Measurements from ENCODE around the gene PEA15.

PEA15 gene

GRCh38 chr1:160207771-160208556, 2.8 kb downstream of the PEA15 start:
- H3K9me3 ChIP-seq (ENCODE audit: control insufficient read depth, insufficient read depth, low read length) = no peaks in the 10 kb centered on the region
- peaks cover 10% of the 10 kb centered on the region for H3K4me1 ChIP-seq (ENCODE audit: control insufficient read depth, insufficient read depth, low read length)
- DNase-seq (ENCODE audit: low read depth, low spot score) = no peak
- H3K36me3 ChIP-seq (ENCODE audit: control insufficient read depth, insufficient read depth, low read length) = peaks cover 2% of the 10 kb centered on the region
- H3K4me3 ChIP-seq (ENCODE audit: low read length) = no peak overlapping the region
- no peak overlapping the region for H3K27ac ChIP-seq (ENCODE audit: low read length)
- no peaks in the 10 kb centered on the region for H3K27me3 ChIP-seq (ENCODE audit: control insufficient read depth, insufficient read depth, low read length)
- WGBS (ENCODE audit: insufficient coverage, insufficient read length) = no CpG with 5 or more reads among the region's 9 CpGs

- peaks cover 8% of the 10 kb centered on the region for H3K36me3 ChIP-seq (ENCODE audit: control insufficient read depth, insufficient read depth, low read length)
- no peak overlapping the region for H3K27ac ChIP-seq (ENCODE audit: low read length)
- DNase-seq (ENCODE audit: low read depth, low spot score) = no peak
- no peaks in the 10 kb centered on the region for H3K9me3 ChIP-seq (ENCODE audit: control insufficient read depth, insufficient read depth, low read length)
- no peak overlapping the region for H3K4me3 ChIP-seq (ENCODE audit: low read length)
- peaks cover 10% of the 10 kb centered on the region for H3K4me1 ChIP-seq (ENCODE audit: control insufficient read depth, insufficient read depth, low read length)
- H3K27me3 ChIP-seq (ENCODE audit: control insufficient read depth, insufficient read depth, low read length) = no peaks in the 10 kb centered on the region
- no CpG with 5 or more reads among the region's 6 CpGs for WGBS (ENCODE audit: insufficient coverage, insufficient read length)
Measured at GRCh38 chr1:160208557-160209320, 3.6 kb downstream of the PEA15 start.

- H3K4me3 ChIP-seq (ENCODE audit: low read length) = no peak overlapping the region
- H3K36me3 ChIP-seq (ENCODE audit: control insufficient read depth, insufficient read depth, low read length) = peaks cover 14% of the 10 kb centered on the region
- H3K9me3 ChIP-seq (ENCODE audit: control insufficient read depth, insufficient read depth, low read length) = no peaks in the 10 kb centered on the region
- peaks cover 10% of the 10 kb centered on the region for H3K4me1 ChIP-seq (ENCODE audit: control insufficient read depth, insufficient read depth, low read length)
- WGBS (ENCODE audit: insufficient coverage, insufficient read length) = no CpG with 5 or more reads among the region's 7 CpGs
- no peak for DNase-seq (ENCODE audit: low read depth, low spot score)
- no peaks in the 10 kb centered on the region for H3K27me3 ChIP-seq (ENCODE audit: control insufficient read depth, insufficient read depth, low read length)
- H3K27ac ChIP-seq (ENCODE audit: low read length) = no peak overlapping the region
Measured at GRCh38 chr1:160209321-160210046, 4.3 kb downstream of the PEA15 start.

GRCh38 chr1:160210561-160210960, 5.4 kb downstream of the PEA15 start:
- no peak overlapping the region for H3K4me3 ChIP-seq (ENCODE audit: low read length)
- H3K27me3 ChIP-seq (ENCODE audit: control insufficient read depth, insufficient read depth, low read length) = no peaks in the 10 kb centered on the region
- H3K9me3 ChIP-seq (ENCODE audit: control insufficient read depth, insufficient read depth, low read length) = no peaks in the 10 kb centered on the region
- no peak overlapping the region for H3K27ac ChIP-seq (ENCODE audit: low read length)
- H3K36me3 ChIP-seq (ENCODE audit: control insufficient read depth, insufficient read depth, low read length) = peaks cover 14% of the 10 kb centered on the region
- no peak for DNase-seq (ENCODE audit: low read depth, low spot score)
- H3K4me1 ChIP-seq (ENCODE audit: control insufficient read depth, insufficient read depth, low read length) = peaks cover 8% of the 10 kb centered on the region
- WGBS (ENCODE audit: insufficient coverage, insufficient read length) = no CpG with 5 or more reads among the region's 5 CpGs

GRCh38 chr1:160211046-160211790, 6.0 kb downstream of the PEA15 start:
- no peak for DNase-seq (ENCODE audit: low read depth, low spot score)
- Histone ChIP-seq H3K36me3 (ENCODE audit: control insufficient read depth, insufficient read depth, low read length) (peaks cover 17% of the 10 kb centered on the region), H3K9me3 (ENCODE audit: control insufficient read depth, insufficient read depth, low read length) (no peaks in the 10 kb centered on the region), H3K27ac (ENCODE audit: low read length) (no peak overlapping the region), H3K4me3 (ENCODE audit: low read length) (no peak overlapping the region), H3K27me3 (ENCODE audit: control insufficient read depth, insufficient read depth, low read length) (no peaks in the 10 kb centered on the region), H3K4me1 (ENCODE audit: control insufficient read depth, insufficient read depth, low read length) (peaks cover 8% of the 10 kb centered on the region)
- WGBS (ENCODE audit: insufficient coverage, insufficient read length) = no CpG with 5 or more reads among the region's 10 CpGs

- H3K4me3 ChIP-seq (ENCODE audit: low read length) = no peak overlapping the region
- H3K27me3 ChIP-seq (ENCODE audit: control insufficient read depth, insufficient read depth, low read length) = no peaks in the 10 kb centered on the region; the same call in 1 of the 2 replicates
- no peak for DNase-seq (ENCODE audit: low read depth, low spot score)
- no peaks in the 10 kb centered on the region for H3K9me3 ChIP-seq (ENCODE audit: control insufficient read depth, insufficient read depth, low read length)
- WGBS (ENCODE audit: insufficient coverage, insufficient read length) = no CpG with 5 or more reads among the region's 3 CpGs
- H3K4me1 ChIP-seq (ENCODE audit: control insufficient read depth, insufficient read depth, low read length) = peaks cover 2% of the 10 kb centered on the region
- peaks cover 36% of the 10 kb centered on the region for H3K36me3 ChIP-seq (ENCODE audit: control insufficient read depth, insufficient read depth, low read length)
- H3K27ac ChIP-seq (ENCODE audit: low read length) = no peak overlapping the region
Measured at GRCh38 chr1:160214481-160215140, 9.4 kb downstream of the PEA15 start.

GRCh38 chr1:160216301-160216700, 11.1 kb downstream of the PEA15 start:
- no peak for DNase-seq (ENCODE audit: low read depth, low spot score)
- H3K9me3 ChIP-seq (ENCODE audit: control insufficient read depth, insufficient read depth, low read length) = no peaks in the 10 kb centered on the region
- H3K27me3 ChIP-seq (ENCODE audit: control insufficient read depth, insufficient read depth, low read length) = no peaks in the 10 kb centered on the region; the same call in 1 of the 2 replicates
- no peak overlapping the region for H3K27ac ChIP-seq (ENCODE audit: low read length)
- peaks cover 36% of the 10 kb centered on the region for H3K36me3 ChIP-seq (ENCODE audit: control insufficient read depth, insufficient read depth, low read length)
- H3K4me3 ChIP-seq (ENCODE audit: low read length) = no peak overlapping the region
- no peaks in the 10 kb centered on the region for H3K4me1 ChIP-seq (ENCODE audit: control insufficient read depth, insufficient read depth, low read length)

GRCh38 chr1:160217481-160218051, 12.4 kb downstream of the PEA15 start:
- Histone ChIP-seq H3K4me1 (ENCODE audit: control insufficient read depth, insufficient read depth, low read length) (no peaks in the 10 kb centered on the region), H3K27me3 (ENCODE audit: control insufficient read depth, insufficient read depth, low read length) (no peaks in the 10 kb centered on the region; the same call in 1 of the 2 replicates), H3K9me3 (ENCODE audit: control insufficient read depth, insufficient read depth, low read length) (no peaks in the 10 kb centered on the region), H3K27ac (ENCODE audit: low read length) (no peak overlapping the region), H3K4me3 (ENCODE audit: low read length) (no peak overlapping the region), H3K36me3 (ENCODE audit: control insufficient read depth, insufficient read depth, low read length) (peaks cover 36% of the 10 kb centered on the region)
- DNase-seq (ENCODE audit: low read depth, low spot score) = no peak
- no CpG with 5 or more reads among the region's 10 CpGs for WGBS (ENCODE audit: insufficient coverage, insufficient read length)

GRCh38 chr1:160219062-160219929, 14.1 kb downstream of the PEA15 start:
- H3K36me3 ChIP-seq (ENCODE audit: control insufficient read depth, insufficient read depth, low read length) = peaks cover 30% of the 10 kb centered on the region; the same call in 1 of the 2 replicates
- H3K9me3 ChIP-seq (ENCODE audit: control insufficient read depth, insufficient read depth, low read length) = no peaks in the 10 kb centered on the region
- H3K27ac ChIP-seq (ENCODE audit: low read length) = no peak overlapping the region
- no peak overlapping the region for H3K4me3 ChIP-seq (ENCODE audit: low read length)
- no peak for DNase-seq (ENCODE audit: low read depth, low spot score)
- WGBS (ENCODE audit: insufficient coverage, insufficient read length) = no CpG with 5 or more reads among the region's 4 CpGs
- H3K27me3 ChIP-seq (ENCODE audit: control insufficient read depth, insufficient read depth, low read length) = no peaks in the 10 kb centered on the region; the same call in 1 of the 2 replicates
- no peaks in the 10 kb centered on the region for H3K4me1 ChIP-seq (ENCODE audit: control insufficient read depth, insufficient read depth, low read length)

Data from iPS DF 6.9 (cell line).